Measurements from ENCODE around the gene THADA. TPM values are rescaled to one million over a fixed set of nuclear protein-coding genes. Genes with fewer than 3 reads are reported as not detected.

Gene THADA
- total RNA-seq, 1 donor from 2014 or later: 11.0 TPM

DNA sequence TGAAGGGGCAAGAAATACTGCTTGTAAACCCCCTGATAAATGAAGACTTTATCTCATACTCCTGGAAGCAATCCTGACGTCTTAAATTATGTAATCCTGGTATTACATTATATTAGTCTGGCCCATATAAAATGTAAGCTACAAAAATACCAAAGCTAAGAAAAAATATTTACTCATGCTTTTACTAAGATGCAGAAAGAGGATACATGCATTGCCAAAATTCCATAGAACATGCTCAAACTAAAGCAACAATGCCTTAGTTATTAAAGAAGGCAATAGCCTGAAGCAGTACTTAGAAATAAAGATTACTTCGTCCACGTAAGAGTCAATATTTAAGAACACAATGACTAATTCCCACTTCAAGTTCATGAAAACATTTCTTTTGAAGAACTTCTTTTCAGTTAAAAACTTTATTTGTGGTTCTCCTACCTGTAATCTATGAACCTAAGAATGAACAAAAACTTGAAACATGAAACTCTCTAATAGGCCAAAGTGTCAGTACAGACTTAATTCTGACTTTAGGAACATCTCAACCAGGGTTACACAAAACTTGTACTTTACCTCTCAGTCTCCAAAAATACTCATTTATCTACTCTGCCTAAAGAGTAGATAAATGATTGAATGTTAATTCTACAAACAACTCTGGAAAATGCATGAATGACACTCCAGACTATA is 117.3 kb downstream of the THADA start:
- no peak for DNase-seq (ENCODE audit: low read depth)
- TF ChIP-seq, protein P1, sequence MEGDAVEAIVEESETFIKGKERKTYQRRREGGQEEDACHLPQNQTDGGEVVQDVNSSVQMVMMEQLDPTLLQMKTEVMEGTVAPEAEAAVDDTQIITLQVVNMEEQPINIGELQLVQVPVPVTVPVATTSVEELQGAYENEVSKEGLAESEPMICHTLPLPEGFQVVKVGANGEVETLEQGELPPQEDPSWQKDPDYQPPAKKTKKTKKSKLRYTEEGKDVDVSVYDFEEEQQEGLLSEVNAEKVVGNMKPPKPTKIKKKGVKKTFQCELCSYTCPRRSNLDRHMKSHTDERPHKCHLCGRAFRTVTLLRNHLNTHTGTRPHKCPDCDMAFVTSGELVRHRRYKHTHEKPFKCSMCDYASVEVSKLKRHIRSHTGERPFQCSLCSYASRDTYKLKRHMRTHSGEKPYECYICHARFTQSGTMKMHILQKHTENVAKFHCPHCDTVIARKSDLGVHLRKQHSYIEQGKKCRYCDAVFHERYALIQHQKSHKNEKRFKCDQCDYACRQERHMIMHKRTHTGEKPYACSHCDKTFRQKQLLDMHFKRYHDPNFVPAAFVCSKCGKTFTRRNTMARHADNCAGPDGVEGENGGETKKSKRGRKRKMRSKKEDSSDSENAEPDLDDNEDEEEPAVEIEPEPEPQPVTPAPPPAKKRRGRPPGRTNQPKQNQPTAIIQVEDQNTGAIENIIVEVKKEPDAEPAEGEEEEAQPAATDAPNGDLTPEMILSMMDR (conservative IDR thresholded peaks at IDR 0.05; ENCODE audit: low read depth, low read length): no peak
- no peak overlapping the region for H3K4me3 ChIP-seq (ENCODE audit: low read depth, low read length)

DNA sequence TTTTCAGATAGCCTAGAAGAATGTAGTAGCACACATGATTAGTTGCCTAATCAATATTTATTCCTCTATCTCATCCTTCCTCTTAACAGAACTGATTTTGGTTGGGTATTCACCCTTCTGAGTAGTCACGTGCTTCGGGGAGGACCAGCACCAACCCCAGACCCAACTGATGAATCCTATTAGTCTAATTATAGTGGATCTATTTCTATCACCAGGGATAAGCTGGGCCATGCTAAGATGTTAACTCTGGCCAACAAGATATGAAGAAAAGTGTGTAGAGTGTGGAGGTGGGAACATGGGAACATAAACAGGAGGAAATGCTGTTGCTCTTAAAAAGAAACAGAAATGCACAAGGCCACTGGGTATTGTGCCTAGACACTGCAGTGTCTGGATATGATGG is 119.9 kb downstream of the THADA start:
- no peak for DNase-seq (ENCODE audit: low read depth)
- no peak overlapping the region for H3K4me3 ChIP-seq (ENCODE audit: low read depth, low read length)
- TF ChIP-seq, protein P1 (conservative IDR thresholded peaks at IDR 0.05; ENCODE audit: low read depth, low read length): no peak

DNA sequence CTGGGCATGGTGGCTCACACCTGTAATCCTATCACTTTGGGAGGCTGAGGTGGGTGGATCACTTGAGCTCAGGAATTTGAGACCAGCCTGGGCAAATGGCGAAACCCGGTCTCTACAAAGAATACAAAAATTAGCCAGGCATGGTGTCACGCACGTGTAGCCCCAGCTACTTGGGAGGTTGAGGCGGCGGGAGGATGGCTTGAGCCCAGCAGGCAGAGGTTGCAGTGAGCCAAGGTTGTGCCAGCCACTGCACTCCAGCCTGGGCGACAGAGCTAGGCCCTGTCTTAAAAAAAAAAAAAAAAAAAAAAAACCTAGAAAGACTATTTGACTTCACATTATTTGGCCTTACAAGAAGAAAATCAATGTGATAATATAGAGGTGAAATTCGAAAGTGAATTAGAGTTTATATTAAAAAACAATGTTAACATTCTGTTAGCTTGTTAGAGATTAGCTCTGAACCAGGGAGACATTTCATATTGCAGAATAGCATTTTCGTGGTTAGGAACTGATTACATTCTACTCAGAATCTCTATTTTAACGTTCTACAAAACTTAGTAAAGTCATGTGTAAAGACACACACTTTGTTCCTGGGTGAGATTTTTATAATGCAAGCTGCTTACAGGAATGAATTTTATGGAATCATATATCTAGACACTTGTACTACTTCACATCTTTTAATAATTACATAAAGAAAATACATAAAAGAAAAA is 120.5 kb downstream of the THADA start:
- H3K4me3 ChIP-seq (ENCODE audit: low read depth, low read length): no peak overlapping the region
- TF ChIP-seq, protein P1 (conservative IDR thresholded peaks at IDR 0.05; ENCODE audit: low read depth, low read length): no peak
- DNase-seq (ENCODE audit: low read depth): no peak

DNA sequence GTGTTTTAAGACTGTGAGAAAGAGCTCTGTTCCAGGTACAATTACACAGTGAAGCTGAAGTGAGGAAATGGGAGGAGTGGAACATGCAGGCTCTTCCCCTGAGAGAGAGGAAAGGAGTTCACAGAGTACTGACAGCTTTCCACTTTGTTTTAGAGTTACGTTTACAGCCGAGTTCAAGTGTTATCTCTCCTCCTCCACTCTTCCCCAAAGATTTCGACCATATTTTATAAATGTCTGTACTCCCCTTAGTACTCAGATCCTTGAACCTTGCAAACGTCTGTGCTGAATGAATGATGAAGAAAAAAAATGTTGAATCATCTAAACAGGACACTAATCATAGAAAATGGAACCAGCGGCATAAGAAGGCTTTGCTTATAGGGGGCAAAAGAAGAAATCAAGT is 121.6 kb downstream of the THADA start:
- H3K4me3 ChIP-seq (ENCODE audit: low read depth, low read length): no peak overlapping the region
- no peak for DNase-seq (ENCODE audit: low read depth)
- TF ChIP-seq, protein P1 (conservative IDR thresholded peaks at IDR 0.05; ENCODE audit: low read depth, low read length): no peak

DNA sequence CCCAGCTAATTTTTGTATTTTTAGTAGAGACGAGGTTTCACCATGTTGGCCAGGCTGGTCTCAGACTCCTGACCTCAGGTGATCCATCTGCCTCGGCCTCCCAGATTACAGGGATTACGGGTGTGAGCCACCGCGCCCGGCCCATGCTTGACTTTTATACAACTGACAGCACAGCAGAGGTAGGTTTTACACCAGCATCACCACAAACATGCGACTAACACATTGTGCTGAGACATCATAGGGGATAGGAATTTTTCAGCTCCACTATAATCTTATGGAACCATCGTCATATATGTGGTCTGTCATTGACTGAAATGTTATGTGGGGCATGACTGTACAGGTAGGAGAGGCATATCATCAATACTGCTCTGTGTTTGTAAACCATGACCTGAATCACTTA is 122.1 kb downstream of the THADA start:
- TF ChIP-seq, protein P1 (conservative IDR thresholded peaks at IDR 0.05; ENCODE audit: low read depth, low read length): no peak
- no peak for DNase-seq (ENCODE audit: low read depth)
- no peak overlapping the region for H3K4me3 ChIP-seq (ENCODE audit: low read depth, low read length)

DNA sequence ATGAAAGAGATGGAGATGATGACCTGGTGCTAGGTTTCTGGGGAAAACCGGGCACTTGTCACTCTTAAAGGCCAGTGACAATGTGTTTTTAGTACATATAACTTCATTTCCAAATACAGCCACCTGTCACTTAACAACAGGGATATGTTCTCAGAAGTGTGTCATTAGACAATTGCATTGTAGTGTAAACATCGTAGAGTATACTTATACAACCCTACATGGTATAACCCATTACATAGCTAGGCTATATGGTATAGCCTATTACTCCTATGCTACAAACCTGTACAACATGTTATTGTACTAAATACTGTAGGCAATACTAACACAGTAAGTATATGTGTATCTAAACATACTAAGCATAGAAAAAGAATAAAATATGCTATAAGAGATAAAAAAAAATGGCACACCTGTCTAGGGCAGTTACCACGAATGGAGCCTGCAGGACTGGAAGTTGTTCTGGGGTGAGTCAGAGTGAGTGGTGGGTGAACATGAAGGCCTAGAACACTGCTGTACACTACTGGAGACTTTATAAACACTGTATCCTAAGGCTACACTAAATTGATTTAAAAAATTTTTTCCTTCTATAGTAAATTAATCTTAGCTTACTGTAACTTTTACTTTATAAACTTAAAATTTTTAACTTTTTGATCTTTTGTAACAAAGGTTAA is 123.2 kb downstream of the THADA start:
- DNase-seq (ENCODE audit: low read depth): no peak

More for the DNA sequence above, 123.2 kb downstream of the THADA start:
- TF ChIP-seq, protein P1 (conservative IDR thresholded peaks at IDR 0.05; ENCODE audit: low read depth, low read length): no peak
- no peak overlapping the region for H3K4me3 ChIP-seq (ENCODE audit: low read depth, low read length)
